Lower lobe of right lung (tissue), 2 donors: ENCODE measurements around the gene AP3B2. TPM values are rescaled to one million over a fixed set of nuclear protein-coding genes. Genes with fewer than 3 reads are reported as not detected.

Experiments used
- ATAC-seq, 2 donors: fragments of 200-7000 bp; cut with Tn5 transposase; one replicate each; pipeline ENCODE4 v1.9.1; 2020 to 2022; ENCODE audit warnings: mild to moderate bottlenecking in 2 of 2, moderate library complexity in 2 of 2
- DNase-seq: peaks from one replicate; pipeline ENCODE4 v3.0.0-alpha.2; 2020
- H3K27ac ChIP-seq: fragments of 200-600 bp; one replicate; pipeline ENCODE4 v1.8.0; 2022
- H3K27me3 ChIP-seq: fragments of 200-600 bp; one replicate; pipeline ENCODE4 v1.8.0; 2022; ENCODE audit warnings: low read depth
- H3K36me3 ChIP-seq: fragments of 200-600 bp; one replicate; pipeline ENCODE4 v1.8.0; 2022; ENCODE audit warnings: mild to moderate bottlenecking
- H3K4me1 ChIP-seq: fragments of 200-600 bp; one replicate; pipeline ENCODE4 v1.8.0; 2022
- H3K4me3 ChIP-seq: fragments of 200-600 bp; one replicate; pipeline ENCODE4 v1.8.0; 2022; ENCODE audit warnings: mild to moderate bottlenecking
- H3K9me3 ChIP-seq: fragments of 200-600 bp; one replicate; pipeline ENCODE4 v1.8.0; 2022
- CTCF ChIP-seq: fragments of 200-600 bp; IDR thresholded peaks from one replicate; pipeline ENCODE4 v1.8.0; 2022; ENCODE audit warnings: antibody characterized with exemption, mild to moderate bottlenecking
- intact Hi-C: fragments of 100-400 bp; cut with DNase I; formaldehyde crosslinking; loops from one replicate; pipeline ENCODE4 v1.11.0; 2022
- total RNA-seq: library from RNA; stranded (reverse); fragmentation: NEBNext Ultra II Directional; extraction: Animal tissue kit (Norgen Biotek cat#: 25700); gene quantifications from one replicate; pipeline ENCODE4 v1.2.1, GENCODE V29; 2021
- donor health status: DM: no; HTN: yes; CAD: no; lungs with severe emphysema.

Gene AP3B2
- total RNA-seq, 1 donor from 2014 or later, result 3.0 TPM

- no peak for TF ChIP-seq CTCF
- no peak overlapping the region for H3K27ac ChIP-seq
- H3K36me3 ChIP-seq, result peaks cover 14% of the 10 kb centered on the region
- no peak overlapping the region for H3K4me3 ChIP-seq
- ATAC-seq (no peak), DNase-seq (no peak)
- H3K27me3 ChIP-seq, result no peaks in the 10 kb centered on the region
- intact Hi-C loops, result no loop called here
- peaks cover 24% of the 10 kb centered on the region for H3K4me1 ChIP-seq
- no peaks in the 10 kb centered on the region for H3K9me3 ChIP-seq
Observed at GRCh38 chr15:82748315-82748714, 38.6 kb upstream of the AP3B2 start.

DNA sequence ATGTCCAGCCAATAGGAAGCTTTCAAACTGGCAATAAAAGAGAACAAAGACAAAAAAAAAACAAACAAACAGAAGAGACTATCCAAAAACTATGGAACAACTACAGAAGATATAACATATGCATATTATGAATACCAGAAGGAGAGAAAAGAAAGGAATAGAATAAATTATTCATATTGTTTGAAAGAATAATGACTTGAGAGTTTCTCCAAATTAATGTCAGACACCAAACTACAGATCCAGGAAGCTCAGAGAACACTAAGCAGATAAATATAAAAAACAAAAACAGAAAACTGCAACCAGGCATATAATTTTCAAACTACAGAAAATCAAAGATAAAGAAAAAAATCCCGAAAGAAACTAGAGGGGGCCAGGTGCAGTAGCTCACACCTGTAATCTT is 34.1 kb upstream of the AP3B2 start:
- ATAC-seq (no peak), DNase-seq (no peak)
- Histone ChIP-seq H3K36me3 (no peaks in the 10 kb centered on the region), H3K4me1 (no peaks in the 10 kb centered on the region), H3K27me3 (no peaks in the 10 kb centered on the region), H3K4me3 (no peak overlapping the region), H3K9me3 (no peaks in the 10 kb centered on the region), H3K27ac (no peak overlapping the region)
- TF ChIP-seq CTCF, result no peak
- intact Hi-C loops, result no loop called here

DNA sequence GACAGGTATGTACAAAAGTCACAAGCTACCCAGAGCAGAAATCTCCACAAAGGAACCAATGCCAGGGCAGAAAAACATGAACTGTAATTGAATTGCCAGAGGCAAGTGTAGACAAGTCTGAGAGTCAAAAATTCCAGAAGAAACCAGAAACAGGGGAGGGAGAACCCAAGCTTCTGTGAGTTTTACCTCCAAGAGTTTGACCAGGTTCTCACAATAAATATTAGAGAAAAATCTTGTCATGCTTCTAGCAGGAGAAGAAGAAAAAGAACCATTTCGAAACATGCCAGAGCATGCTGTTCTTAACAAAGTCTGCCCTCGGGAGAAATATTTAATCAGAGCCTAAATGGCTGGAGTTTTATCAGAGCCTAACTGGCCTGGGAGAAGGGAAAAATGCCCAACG is 32.5 kb upstream of the AP3B2 start:
- no peaks in the 10 kb centered on the region for H3K4me1 ChIP-seq
- TF ChIP-seq CTCF, result no peak
- H3K27ac ChIP-seq, result no peak overlapping the region
- no peaks in the 10 kb centered on the region for H3K27me3 ChIP-seq
- no peaks in the 10 kb centered on the region for H3K9me3 ChIP-seq
- no peak for DNase-seq
- intact Hi-C loops, result no loop called here
- no peak overlapping the region for H3K4me3 ChIP-seq
- peaks cover 4% of the 10 kb centered on the region for H3K36me3 ChIP-seq
- ATAC-seq, result no peak

DNA sequence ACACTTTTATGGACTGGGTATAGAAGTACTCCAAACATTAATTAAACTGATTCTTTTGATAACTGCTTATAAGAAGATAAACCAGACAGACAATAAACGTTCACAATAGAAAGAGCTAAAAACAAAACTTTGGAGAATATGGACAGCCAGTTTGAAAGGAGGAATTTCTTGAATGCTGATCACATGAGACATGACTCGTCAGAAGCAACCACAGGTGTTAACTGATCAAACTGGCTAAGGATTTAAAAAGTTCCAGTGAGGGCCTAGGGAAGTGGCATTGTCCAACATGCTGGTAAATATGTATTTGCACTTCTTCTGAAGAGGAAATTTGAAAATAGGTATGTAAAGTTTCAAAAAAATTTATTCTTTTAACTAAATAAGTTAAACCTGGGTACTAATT is 29.4 kb upstream of the AP3B2 start:
- no peak for TF ChIP-seq CTCF
- no peak for DNase-seq
- intact Hi-C loops, result no loop called here
- H3K27me3 ChIP-seq, result no peaks in the 10 kb centered on the region
- ATAC-seq, result no peak
- H3K36me3 ChIP-seq, result peaks cover 4% of the 10 kb centered on the region
- no peak overlapping the region for H3K27ac ChIP-seq
- H3K9me3 ChIP-seq, result no peaks in the 10 kb centered on the region
- no peaks in the 10 kb centered on the region for H3K4me1 ChIP-seq
- no peak overlapping the region for H3K4me3 ChIP-seq

DNA sequence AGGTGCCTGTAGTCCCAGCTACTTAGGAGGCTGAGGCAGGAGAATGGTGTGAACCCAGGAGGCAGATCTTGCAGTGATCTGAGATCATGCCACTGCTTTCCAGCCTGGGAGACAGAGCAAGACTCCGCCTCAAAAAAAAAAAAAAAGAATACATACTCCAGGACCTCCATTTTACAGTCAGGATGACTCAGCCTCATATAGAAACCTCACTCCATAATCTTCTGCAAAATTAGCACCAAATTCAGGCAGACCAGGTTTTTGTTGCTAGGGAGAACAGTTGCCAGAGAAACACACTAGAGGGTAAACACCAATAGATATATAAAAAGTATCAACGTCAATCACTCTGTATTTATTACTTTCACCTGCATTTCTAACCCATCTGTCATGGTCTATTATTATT is 28.3 kb upstream of the AP3B2 start:
- Histone ChIP-seq H3K9me3 (no peaks in the 10 kb centered on the region), H3K36me3 (peaks cover 4% of the 10 kb centered on the region), H3K27ac (no peak overlapping the region), H3K4me1 (no peaks in the 10 kb centered on the region), H3K27me3 (no peaks in the 10 kb centered on the region), H3K4me3 (no peak overlapping the region)
- no peak for TF ChIP-seq CTCF
- no peak for DNase-seq
- ATAC-seq, result no peak
- intact Hi-C loops, result no loop called here

- H3K4me1 ChIP-seq, result no peaks in the 10 kb centered on the region
Observed at GRCh38 chr15:82731527-82731926, 21.9 kb upstream of the AP3B2 start.

More at GRCh38 chr15:82731527-82731926, 21.9 kb upstream of the AP3B2 start:
- intact Hi-C loops, result no loop called here
- TF ChIP-seq CTCF, result no peak
- H3K36me3 ChIP-seq, result no peaks in the 10 kb centered on the region
- no peaks in the 10 kb centered on the region for H3K9me3 ChIP-seq
- DNase-seq (no peak), ATAC-seq (no peak)
- H3K27ac ChIP-seq, result no peak overlapping the region
- no peaks in the 10 kb centered on the region for H3K27me3 ChIP-seq
- no peak overlapping the region for H3K4me3 ChIP-seq
